GM19452 (cell line): ENCODE results near the gene NTRK1.

Source experiments
- ATAC-seq: cut with Tn5 transposase; IDR thresholded peaks from one replicate; pipeline ENCODE4 v1.9.1; 2021; ENCODE audit not compliant: unreplicated experiment

The NTRK1 gene

DNA sequence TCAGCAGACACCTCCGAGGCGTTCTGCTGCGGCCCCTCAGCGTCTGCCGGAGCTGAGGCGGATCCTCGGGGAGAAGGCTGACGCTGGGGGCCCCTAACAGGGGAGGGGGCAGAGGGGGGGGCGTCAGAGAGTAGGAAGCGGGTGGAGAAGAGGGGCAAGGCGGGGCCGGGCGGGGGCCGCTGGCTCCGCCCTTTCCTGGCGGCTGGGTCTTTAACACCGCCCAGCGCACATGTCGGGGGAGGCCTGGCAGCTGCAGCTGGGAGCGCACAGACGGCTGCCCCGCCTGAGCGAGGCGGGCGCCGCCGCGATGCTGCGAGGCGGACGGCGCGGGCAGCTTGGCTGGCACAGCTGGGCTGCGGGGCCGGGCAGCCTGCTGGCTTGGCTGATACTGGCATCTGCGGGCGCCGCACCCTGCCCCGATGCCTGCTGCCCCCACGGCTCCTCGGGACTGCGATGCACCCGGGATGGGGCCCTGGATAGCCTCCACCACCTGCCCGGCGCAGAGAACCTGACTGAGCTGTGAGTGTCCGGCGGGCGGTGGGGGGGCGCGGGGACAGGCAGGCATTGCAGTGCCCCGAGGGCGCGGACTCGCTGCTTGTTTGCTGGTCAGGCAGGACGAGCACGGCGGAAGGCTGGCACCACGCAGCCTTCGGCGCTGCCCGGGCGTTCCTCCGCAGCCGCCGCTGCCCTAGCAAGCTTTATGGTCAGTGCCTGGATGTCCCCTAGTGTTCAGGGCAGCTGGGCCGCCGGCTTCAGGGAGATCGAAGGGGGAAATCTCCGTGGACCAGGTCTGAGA is at the start of gene NTRK1:
Gene NTRK1, plus strand, starts transcription at position 238 of the 796 bp plus-strand sequence. Its CDS starts 70 bp downstream, at position 308.
- no peak for ATAC-seq

DNA sequence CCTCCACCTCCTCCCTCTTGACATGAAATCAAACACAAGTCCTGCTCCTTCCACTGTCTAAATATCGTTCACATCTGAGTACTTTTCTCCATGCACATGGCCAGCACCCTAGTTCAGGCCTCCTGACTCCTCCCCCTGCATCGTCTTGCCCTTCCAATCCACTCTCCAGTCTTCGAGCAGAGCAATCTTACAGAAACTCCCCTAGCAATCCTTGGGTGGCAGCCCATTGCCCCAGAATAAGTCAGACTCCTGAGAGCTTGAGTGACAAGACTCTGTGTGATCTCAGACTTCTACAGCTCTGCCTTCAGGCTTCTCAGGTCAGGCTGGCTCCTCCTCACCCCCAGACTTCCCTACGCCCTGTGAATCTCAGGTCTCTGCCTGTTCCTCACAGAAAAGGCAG is 49.5 kb upstream of the NTRK1 start:
- no peak for ATAC-seq

DNA sequence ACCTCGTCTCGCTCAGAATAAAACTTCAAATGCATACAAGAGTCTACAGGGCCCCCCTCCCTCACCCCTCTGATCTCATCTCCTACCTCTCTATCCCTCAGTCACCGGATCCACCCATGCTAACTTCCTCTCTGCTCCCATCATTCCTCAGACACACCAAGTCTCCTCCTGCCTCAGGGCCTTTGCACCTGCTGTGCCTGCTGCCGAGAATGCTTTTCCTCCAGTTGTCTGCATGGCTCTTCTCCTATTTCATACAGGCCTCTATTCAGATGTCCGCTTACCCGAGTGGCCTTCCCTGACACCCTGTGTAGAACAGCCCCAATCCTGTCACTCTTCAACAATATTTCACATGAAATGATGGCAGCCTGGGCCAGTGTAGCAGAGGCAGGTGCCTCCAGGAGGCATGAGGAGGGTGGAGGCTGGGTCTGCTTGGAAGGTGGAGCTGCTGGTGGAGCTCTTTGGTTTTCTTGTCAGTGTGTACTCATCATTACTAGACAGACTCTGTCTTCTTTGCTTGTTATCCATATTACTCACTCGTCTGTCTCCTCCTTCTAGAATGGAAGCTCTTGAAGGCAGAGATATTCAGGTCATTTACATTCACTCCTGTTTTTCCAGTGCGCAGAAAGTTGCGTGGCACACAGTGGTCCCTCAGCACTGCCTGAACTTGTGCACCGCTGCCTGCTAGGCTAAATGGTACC is 48.2 kb upstream of the NTRK1 start:
- no peak for ATAC-seq

DNA sequence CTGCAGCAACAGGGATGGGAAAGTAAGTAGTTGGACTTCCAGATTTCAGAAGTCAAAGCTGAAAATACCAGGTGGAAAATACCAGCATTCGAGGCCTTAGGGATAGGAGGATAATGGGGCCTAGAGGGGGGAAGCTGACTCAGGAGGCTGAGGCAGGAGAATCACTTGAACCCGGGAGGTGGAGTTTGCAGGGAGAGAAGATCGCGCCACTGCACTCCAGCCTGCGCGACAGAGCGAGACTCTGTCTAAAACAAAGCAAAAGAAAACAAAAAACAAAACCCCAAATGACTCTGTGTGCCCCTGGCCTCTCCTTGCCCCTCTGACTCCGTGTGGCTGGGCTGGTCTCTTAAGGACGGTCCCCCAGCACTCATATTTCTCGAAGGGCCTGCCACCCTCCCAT is 47.4 kb upstream of the NTRK1 start:
- no peak for ATAC-seq

DNA sequence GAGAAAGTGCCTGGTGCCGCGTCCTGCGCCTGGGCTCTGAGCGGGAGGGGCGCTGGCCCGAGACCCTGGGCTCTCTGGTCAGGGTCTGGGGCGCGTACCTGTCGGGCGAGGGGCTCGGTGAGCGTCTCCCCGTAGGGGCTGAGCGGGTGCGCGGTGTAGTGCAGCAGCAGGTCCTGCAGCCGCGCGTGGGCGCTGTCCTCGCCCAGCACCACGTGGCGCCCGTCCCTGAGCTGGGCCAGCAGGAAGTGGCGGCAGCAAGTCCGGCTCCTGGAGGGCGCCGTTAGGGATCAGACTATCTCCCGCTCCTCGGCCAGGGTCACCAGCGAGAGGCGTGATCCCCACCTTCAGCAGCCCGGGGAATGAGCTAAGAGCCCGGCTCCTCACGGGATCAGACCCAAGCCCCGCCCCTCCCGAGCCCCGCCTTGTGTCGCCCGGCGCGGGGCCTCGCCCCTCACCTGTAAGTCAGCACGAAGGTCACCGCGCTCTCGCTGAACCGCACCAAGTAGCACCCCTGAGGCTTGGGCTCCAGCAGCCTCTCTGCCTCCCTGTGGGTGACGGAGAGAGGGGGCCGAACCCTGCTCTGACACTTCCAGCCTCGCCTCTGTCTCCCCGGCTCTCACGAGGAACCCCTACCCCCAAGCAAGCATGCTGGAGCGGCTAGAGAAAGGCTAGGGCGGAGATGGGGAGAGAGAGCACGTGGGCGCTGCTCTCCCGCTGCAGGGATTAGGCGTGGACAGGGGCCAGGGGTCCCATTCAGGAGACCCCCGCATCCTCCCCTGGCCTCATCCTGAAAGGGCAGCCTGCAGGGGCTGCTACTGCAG is 46.7 kb upstream of the NTRK1 start:
- no peak for ATAC-seq

DNA sequence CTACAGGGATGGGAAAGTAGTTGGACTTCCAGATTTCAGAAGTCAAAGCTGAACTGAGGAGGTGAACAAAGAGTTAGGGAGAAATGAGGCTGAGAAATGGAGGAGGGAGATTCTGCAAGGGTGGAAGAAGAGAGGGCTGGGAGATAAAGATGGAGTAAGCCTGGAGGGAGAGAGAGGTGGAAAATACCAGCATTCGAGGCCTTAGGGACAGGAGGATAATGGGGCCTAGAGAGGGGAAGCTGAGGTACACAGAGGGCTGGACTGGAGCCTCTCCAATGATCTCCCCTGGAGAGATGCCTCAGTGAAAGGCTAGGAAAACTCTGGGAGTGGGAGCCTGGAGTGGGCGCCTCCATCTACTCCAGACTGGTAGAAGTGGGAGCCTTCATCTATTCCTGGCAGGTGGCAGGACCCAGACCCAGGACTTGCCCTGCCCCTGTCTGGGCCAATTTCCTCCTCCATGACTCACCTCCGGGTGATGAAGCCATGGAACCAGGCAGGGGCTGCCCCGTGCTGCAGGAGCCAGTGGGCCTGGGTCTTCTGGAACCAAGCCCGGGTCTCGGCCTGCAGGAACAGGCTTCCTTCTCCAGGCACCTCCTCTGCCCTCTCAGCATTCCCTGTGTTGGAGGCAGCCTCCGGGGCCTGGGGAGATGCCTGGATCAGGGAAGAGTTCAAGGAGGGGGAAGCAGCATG is 45.9 kb upstream of the NTRK1 start:
- ATAC-seq = no peak

DNA sequence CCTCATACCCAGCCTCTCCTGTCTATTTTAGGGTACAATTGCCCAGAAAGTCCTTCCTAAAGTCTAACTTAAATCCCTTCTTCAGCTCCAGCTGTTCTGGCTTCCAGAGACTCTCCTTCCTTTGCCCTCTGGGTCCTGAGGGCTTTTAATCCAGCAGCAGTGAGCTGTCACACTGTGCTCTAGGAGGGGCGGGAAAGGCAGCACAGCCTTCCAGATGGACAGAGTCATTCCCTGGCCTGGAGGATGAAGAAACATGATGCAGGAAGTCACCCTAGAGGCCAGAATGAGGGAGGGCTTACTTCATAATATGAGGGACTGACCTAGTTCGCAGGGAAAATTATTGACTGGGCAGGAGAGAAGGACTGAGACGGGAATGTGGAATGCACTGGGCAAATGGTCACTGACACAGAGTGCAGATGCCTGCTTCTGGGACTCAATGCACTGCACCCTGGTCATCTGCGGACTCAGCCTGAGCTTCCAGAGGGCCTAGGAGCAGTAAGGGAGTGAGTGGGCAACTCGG is 45.3 kb upstream of the NTRK1 start:
- ATAC-seq = no peak

DNA sequence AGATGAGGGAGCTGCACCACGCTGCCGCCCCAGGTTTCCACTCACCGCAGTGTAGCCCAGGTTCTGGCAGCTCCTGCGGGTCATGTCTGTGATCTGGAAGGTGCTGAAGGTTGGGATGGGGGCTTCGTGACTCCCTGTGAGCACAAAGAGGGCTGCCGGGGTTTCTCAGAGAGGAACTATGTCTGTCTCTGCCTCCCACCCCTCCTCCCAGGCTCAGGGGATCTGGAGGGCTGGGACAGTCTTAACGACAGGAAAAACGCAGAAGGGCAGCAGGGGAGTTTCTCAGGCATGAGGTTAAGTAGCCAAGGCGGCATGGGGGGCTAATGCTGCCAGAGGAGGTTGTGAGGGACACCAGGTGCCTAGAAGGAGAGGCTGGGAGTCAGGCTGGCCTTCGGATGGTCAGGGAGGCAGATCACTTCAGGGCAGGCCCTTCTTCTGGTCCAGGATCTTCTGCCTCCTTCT is 44.7 kb upstream of the NTRK1 start:
- ATAC-seq = no peak

DNA sequence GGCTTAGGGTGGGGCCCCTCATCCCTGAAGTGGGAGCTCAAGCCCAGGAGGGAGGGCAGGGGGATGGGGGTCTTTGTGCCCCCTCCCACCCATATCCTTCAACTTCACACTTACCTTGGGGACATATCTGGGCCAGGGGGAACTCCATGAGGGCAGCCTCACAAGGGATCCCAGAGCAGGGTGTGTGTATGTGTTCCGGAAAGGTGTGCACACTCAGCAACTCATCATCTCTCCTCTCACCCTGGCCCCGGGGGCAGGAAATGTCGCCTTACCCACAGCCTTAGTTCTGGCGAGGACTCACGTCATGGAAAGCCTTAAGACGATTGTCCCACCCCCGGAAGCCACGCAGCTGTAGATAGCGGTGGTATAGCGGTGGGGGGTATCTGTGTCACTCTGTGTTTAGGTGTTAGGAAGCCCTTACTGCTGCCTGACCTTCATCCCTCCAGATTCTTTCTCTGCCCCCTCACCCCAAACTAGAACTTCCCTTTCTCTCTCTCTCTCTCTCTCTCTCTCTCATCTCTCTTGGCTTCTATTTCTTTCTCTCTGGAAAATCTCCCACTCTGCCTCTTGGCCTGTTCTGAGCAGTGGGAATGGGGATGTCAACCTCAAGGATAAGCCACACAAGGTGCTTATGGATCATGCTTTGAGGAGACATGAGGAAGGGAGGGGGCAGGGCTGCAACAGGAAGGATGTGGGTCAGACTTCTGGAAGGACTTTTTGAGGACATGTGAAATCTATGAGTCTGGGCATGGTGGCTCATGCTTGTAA is 43.9 kb upstream of the NTRK1 start, which contains the start of gene SH2D2A:
Gene SH2D2A, minus strand, starts transcription at position 288 of the 768 bp plus-strand sequence. Its CDS starts 140 bp downstream, at position 148.
- ATAC-seq = peak; percentile 88

DNA sequence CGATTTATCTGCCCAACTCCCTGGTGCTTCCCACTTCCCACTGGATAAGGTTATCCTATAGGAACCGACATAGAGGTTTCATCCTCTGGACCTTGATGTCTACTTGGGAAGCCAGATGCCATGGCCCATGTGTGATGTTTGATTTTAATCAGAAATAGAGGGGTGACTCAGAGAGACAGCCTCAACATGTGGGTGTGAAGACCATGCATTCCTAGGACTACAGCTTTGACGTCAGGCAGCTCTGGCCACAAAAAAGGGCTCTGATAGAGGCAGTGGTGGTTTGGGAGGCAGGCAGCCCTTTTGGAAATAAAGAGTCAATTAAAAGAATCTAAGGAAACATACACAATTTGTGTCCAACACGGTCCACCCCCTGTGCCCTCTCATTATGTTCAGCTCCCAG is 38.9 kb upstream of the NTRK1 start:
- no peak for ATAC-seq

DNA sequence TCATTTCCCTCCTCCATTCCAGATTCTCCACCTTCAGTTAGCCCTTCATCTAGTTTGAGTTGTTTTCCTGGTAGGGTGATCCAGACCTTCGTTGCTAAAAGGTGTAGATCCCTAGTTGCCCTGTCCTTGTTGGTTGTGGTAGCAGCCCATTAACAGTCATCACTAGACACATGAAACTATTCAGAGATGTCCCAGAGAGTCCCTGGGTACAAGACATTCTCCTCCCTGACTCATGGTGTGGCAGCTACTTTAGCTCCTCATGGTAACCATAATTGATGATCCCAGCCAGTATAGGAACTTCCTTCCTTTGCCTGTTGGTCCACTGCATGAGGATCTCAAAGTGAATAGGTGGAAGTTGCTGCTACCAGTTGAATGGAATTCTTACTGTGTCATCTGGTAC is 38.0 kb upstream of the NTRK1 start:
- no peak for ATAC-seq

DNA sequence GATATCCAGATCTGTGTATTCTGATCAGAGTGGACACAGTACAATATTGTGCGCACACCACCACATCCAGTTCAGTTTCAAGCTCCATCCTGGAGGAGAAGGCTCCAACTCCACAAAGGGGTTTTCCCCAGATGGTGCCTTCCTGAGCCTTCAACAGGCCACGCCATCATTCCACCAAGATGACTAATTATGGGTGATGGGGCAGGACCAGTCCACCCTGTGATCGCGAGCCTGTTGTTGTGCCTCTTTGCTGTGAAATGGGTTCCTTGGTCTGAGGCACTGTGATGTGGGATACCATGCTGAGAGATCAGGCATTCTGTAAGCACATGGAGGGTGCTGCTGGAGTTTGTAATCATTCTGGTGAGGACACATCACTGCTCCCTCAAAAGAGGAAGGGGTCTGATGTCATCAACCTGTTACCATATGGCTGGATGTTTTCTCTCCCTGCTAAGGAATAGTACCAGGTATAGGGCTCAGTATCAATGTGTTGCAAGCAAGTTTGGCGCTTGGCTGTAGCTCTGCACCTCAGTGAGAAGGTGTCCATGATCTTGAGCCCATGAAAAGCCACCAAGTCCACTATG is 37.4 kb upstream of the NTRK1 start:
- ATAC-seq = no peak

DNA sequence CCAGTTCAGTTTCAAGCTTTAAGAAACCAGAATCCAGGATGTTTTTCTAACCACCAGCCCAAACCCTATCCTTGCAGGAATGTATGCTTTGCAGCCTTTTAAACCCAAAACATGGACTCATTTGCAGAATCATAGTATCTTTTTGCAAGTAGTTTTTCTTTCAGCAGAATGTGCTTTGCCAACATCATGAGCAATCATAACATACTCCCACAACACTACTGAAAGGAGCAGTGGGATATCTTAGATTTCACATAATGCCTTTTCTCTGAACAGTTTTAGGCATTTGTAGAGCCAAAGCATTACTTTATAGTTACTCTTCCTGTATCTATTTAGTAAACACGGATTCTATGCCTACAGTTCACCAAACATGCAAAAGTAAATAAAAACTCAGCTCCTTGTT is 34.0 kb upstream of the NTRK1 start:
- ATAC-seq = no peak

DNA sequence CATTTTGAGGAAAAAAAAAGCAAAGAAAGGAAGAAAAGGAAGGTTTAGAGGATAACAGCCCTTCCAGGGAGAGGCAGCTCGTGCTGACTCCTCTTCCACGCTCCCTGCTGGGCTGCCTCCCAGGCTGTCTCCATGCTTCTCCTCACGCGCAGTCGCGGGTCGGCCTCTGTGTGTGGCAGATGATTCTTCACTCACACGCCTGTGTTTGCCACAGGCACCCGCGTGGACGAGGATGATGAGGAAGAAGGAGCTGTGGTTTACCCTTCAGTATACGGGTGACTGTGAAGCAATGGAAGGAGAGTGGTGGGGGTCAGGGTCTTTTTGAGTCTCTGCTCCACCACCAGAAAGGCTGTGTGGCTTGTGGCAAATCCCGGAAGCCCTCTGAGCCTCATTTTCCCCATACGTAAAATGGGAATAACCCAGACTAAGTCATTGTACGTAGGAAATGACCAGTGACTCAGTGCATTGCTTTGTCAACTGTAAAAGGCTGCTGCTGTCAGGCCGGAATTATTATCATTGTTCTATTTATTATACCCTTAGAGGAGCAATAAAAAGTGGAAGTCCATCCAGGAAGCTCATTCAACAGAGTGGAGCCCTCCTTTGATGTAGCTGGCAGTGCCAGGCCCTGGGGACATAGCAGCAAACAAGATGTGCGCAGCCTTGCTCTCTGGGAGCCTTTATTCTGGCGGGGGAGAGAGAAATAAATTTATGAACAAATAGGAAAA is 32.1 kb upstream of the NTRK1 start:
- no peak for ATAC-seq

DNA sequence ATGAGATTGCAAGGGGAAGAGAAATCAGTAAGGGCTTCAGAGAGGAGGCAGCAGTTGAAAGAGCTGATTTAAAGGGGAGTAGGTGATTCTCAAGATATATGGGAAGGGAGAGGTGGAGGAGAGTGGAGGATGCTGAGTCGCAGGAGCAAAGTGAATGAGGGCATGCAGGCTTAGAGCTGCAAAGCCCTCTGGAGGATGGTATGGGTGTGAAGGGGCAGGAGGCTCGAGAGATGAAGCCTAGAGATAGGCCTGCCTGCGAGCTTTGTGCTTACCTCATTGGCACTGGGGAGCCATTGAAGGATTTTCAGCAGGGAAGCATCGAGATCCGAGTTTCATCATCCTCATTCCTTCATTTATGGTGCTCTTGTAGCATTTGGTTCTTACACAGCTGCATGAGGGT is 28.2 kb upstream of the NTRK1 start:
- ATAC-seq = no peak

DNA sequence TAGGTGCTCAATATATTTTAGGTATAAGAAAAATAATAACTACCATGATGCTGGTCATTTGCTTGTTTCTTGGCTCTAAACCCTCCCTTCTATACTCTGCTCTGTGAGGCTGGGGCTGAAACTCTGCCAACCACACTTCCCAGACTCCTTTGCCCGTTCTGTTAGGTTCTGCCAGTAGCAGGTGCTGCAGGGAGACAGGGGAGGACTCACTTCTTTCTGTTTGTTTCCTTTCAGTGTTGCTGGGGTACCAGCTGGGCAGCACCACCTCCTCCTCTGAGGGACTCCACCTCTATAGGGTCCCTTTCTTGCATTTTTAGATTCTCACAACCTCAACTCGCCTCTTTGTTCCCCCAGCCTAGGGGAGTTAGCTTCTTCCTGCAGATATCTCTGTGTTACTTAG is 27.1 kb upstream of the NTRK1 start:
- no peak for ATAC-seq

DNA sequence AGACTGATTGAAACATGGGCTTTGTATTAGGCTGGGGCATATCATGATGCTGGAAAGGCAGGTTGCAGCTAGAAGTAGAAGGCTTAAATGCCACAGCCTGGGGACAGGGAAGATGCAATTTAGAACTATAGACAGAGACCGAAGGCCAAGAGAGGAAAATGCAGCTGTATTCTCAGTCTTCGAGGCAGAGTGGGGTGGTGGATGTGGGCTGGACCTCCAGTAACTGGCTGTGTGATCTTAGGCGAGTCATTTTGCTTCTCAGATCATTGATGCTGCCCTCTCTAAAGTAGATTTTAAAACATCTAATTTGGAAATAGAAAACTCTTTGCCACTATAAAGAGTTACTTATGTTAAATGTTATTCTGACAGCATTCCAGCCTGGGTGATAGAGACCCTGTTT is 26.3 kb upstream of the NTRK1 start:
- ATAC-seq = no peak

DNA sequence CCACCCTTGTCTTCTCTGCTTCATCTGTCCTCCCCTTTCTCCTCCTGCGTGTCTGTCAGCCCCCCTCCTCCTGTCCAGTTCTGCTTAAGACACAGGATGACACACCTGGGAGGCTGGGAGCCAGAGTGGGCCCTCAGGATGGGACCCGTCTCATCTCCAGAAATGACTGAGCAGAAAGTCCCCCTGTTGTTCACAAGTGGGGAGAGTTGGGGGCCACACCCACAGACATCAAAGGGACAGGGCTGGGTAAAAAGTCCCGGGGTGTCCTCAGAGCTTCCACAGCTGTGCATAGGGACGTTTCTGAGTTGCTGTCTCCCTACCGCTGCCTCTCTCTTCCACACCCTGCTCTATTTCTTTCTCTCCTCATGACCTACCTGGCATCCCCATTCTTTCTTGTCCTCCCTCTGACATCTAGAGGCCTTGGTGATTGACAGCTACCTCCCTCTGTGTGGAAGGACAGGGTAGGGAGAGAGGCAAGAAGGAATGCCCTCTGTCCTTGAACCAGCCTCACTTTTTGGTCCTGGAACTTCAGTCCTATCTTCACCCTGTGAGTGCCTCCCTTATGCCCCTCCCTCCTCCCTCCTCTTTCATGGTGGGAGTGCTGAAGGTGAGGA is 24.5 kb upstream of the NTRK1 start:
- ATAC-seq = no peak
